Immature natural killer cell (primary cell): ENCODE data around the gene MAN2A2. TPM values are rescaled to one million over a fixed set of nuclear protein-coding genes. Genes with fewer than 3 reads are reported as not detected.

Source experiments
- DNase-seq, 3 donors: peaks; one replicate each; pipeline ENCODE4 v3.0.0; 2022; ENCODE audit warnings: mixed read lengths in 1 of 3
- H3K27ac Mint-ChIP-seq, 6 donors: one replicate each; pipeline ENCODE4 v1.8.0; 2020; ENCODE audit warnings: mixed read lengths in 6 of 6, mild to moderate bottlenecking in 5 of 6, inconsistent platforms in 4 of 6, moderate library complexity in 3 of 6
- H3K27me3 Mint-ChIP-seq, 3 donors: one replicate each; pipeline ENCODE4 v1.8.0; 2020 to 2021; ENCODE audit warnings: low read depth in 3 of 3, mild to moderate bottlenecking in 3 of 3, mixed read lengths in 3 of 3, moderate library complexity in 3 of 3, inconsistent platforms in 1 of 3
- H3K36me3 Mint-ChIP-seq, 3 donors: one replicate each; pipeline ENCODE4 v1.8.0; 2020; ENCODE audit warnings: mixed read lengths in 3 of 3, inconsistent platforms in 2 of 3, mild to moderate bottlenecking in 2 of 3
- H3K4me1 Mint-ChIP-seq, 2 donors: one replicate each; pipeline ENCODE4 v1.8.0; 2020; ENCODE audit warnings: inconsistent platforms in 2 of 2, mild to moderate bottlenecking in 2 of 2, mixed read lengths in 2 of 2, moderate library complexity in 1 of 2
- H3K4me3 Mint-ChIP-seq, 5 donors: one replicate each; pipeline ENCODE4 v1.8.0; 2020; ENCODE audit warnings: mild to moderate bottlenecking in 5 of 5, mixed read lengths in 5 of 5, inconsistent platforms in 3 of 5, moderate library complexity in 3 of 5
- H3K9me3 Mint-ChIP-seq, 6 donors: one replicate each; pipeline ENCODE4 v1.8.0; 2020; ENCODE audit warnings: mild to moderate bottlenecking in 6 of 6, mixed read lengths in 6 of 6, inconsistent platforms in 4 of 6, moderate library complexity in 3 of 6
- polyA plus RNA-seq, 3 donors: library from polyadenylated mRNA; unstranded; fragments of 300-500 nt; fragmentation: Illumina TruSeq; gene quantifications; one replicate each; pipeline ENCODE4 v1.2.3, GENCODE V29; 2021

Gene MAN2A2
- polyA plus RNA-seq, 3 donors from 2014 or later, result 4.1 to 7.4 (median 5.4) TPM

DNA sequence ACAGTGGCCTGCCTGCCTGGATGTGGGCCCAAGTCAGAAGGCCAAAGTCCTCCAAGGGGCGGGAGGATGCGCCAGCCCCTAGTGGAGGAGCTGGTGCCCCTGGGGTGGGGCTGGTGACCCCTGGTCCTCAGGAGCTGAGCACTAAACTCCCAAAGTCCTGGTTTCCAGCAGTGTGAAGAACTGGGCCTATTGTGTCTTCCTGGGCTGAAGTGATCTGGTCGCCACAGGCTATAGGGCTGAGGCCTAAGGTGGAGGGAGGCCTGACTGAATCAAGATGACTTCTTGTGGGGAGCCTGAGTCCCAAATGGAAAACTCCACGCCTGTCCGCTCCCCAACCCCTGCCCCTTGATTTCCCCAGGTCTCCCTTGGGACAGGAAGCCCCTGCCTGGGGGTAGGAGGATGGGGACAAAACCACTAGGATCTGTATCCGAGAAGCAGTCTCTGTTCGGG is 19.6 kb upstream of the MAN2A2 start:
- Mint-ChIP-seq H3K4me3 (peak overlapping the region; percentile 58 to 64 (median 59)), H3K36me3 (peaks cover 3 to 9% (median 8%) of the 10 kb centered on the region in 3 donors), H3K27ac (peak overlapping the region; percentile 66 to 84 (median 80)), H3K9me3 (no peaks in the 10 kb centered on the region), H3K27me3 (peaks cover 5 to 10% (median 6%) of the 10 kb centered on the region in 3 donors), H3K4me1 (peaks cover 34 to 41% of the 10 kb centered on the region in 2 donors)
- DNase-seq, result no peak

DNA sequence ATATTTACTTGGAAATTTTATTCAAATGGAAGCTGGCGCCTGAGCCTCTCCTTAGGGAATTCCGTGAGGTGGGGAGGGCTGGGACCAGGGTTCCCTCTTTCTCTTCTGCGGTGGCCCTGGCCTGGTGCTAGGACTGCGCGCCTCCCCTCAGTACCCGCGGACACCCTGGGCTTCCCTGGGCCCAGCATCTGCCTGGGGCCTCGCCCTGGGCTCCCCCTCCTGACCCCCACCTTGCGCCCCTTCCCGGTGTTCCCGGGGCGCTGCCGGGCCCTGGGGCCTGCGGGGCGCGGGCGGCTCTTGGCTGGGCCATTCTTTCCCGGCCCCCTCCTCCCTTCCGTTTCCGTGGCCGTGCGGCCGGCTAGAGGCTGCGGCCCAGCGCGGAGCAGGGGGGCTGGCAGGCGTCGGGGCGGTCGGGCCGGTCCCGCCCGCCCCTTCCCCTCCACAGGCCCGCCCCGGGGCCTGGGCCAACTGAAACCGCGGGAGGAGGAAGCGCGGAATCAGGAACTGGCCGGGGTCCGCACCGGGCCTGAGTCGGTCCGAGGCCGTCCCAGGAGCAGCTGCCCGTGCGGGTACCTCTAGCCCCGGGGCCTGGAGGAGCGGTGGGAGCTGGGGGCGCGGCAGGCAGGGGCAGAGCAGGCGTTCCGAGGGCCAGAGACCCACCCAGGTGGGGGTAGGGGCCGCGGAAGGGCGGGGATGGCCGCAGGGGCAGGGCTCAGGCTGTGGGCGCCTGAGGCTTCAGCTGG is 19.0 kb upstream of the MAN2A2 start, which contains the start of gene FES:
FES (plus strand) TSS at position 529 of the 743 bp plus-strand sequence. CDS start 542 bp downstream, outside the sequence.
- peak within 1 kb of the TSS; percentile 85 to 91 (median 85) for H3K4me3 Mint-ChIP-seq
- peaks cover 34 to 42% of the 10 kb centered on the region in 2 donors for H3K4me1 Mint-ChIP-seq
- H3K27ac Mint-ChIP-seq, result peak within 1 kb of the TSS; percentile 84 to 94 (median 90)
- peaks cover 5 to 10% (median 6%) of the 10 kb centered on the region in 3 donors for H3K27me3 Mint-ChIP-seq
- no peaks in the 10 kb centered on the region for H3K9me3 Mint-ChIP-seq
- peak in 2 of 3 donors; percentile 52 to 57 for DNase-seq
- peaks cover 3 to 9% (median 8%) of the 10 kb centered on the region in 3 donors for H3K36me3 Mint-ChIP-seq

DNA sequence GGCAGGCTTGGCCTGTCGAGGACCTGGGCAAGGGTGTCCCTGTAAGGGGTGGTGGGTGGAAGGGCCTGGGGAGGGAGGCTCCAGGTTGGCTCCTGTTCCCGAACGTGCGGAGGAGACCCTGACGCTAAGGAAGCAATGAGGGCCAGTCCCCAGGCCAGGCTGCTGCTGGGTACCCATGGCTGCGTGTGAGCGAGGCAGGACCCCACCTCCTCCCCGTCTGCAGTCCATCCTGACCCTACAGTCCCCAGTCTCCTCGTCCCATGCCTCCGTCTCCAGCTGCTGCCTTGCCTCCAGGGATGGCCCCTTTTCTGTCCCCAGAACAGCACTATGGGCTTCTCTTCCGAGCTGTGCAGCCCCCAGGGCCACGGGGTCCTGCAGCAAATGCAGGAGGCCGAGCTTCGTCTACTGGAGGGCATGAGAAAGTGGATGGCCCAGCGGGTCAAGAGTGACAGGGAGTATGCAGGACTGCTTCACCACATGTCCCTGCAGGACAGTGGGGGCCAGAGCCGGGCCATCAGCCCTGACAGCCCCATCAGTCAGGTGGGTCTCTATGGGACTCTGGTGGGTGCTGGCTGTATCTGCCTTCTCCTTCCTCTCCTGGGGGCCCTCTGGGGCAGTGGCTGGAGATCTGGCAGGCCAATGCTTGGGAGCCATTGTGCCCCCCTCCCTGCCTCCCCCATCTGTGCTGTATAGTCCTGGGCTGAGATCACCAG is 18.2 kb upstream of the MAN2A2 start:
- peaks cover 37 to 42% of the 10 kb centered on the region in 2 donors for H3K4me1 Mint-ChIP-seq
- peaks cover 5 to 10% (median 9%) of the 10 kb centered on the region in 3 donors for H3K27me3 Mint-ChIP-seq
- H3K36me3 Mint-ChIP-seq, result peaks cover 3 to 8% (median 6%) of the 10 kb centered on the region in 3 donors
- peak in 1 of 3 donors; percentile 20 for DNase-seq
- peak overlapping the region; percentile 85 to 91 (median 85) for H3K4me3 Mint-ChIP-seq
- no peaks in the 10 kb centered on the region for H3K9me3 Mint-ChIP-seq
- peak overlapping the region; percentile 84 to 94 (median 90) for H3K27ac Mint-ChIP-seq

DNA sequence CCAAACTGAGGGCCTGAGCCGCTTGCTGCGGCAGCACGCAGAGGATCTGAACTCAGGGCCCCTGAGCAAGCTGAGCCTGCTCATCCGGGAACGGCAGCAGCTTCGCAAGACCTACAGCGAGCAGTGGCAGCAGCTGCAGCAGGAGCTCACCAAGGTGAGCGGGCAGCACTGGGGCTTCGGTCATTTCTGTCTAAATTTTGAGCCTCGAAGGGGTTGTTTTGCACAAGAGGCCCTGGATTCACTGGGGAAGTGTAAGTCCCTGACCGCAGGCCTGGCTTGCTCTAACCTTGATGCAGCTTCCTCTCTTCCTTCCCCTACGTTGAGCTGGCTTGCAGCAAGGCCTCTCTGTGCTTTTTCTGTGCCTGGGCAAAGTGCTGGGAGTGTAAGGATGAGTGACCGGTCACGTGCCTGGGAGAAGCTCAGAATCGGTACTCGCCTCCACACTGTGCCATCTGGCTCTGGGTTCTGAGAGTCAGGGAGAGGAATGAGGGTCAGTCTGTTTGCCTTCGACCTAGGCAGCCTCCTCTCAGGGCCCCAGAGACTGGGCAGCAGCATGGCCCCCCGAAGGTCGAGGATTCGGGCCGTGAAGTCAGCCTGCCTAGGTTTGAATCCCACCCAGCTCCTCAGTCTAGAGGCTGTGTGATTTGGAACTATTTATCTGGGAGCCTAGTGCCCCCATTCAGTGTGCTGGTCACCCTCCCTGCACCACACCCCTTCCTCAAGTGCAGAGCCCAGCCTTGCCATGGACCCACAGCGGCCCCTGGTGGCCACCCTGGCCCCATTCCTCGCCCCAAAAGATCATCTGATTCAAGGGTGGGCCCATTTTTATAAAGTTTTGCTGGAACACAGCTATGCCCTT is 17.4 kb upstream of the MAN2A2 start:
- Mint-ChIP-seq H3K27me3 (peaks cover 5 to 10% (median 9%) of the 10 kb centered on the region in 3 donors), H3K9me3 (no peaks in the 10 kb centered on the region), H3K27ac (peak overlapping the region; percentile 84 to 94 (median 90)), H3K4me3 (peak overlapping the region; percentile 85 to 91 (median 85)), H3K4me1 (peaks cover 37 to 42% of the 10 kb centered on the region in 2 donors), H3K36me3 (peaks cover 3 to 8% (median 6%) of the 10 kb centered on the region in 3 donors)
- DNase-seq, result peak; percentile 78 to 79 (median 79)

DNA sequence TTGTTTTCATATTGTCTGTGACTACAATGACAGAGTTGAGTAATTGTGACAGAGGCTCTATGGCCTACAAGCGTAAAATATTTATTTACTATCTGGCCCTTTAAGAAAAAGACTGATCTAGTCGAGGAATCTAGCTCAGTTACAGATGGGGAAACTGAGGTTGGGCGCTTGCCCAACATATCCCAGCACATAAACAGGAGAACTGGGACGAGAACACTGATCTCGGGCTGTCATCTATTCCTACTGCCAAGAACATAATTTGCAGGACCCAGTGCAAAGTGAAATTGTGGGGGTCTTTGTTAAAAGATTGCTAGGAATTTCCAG is 16.8 kb upstream of the MAN2A2 start:
- H3K27me3 Mint-ChIP-seq, result peaks cover 5 to 10% (median 9%) of the 10 kb centered on the region in 3 donors
- H3K4me3 Mint-ChIP-seq, result peak overlapping the region; percentile 85 to 91 (median 85)
- peaks cover 3 to 8% (median 6%) of the 10 kb centered on the region in 3 donors for H3K36me3 Mint-ChIP-seq
- DNase-seq, result no peak
- H3K4me1 Mint-ChIP-seq, result peaks cover 37 to 42% of the 10 kb centered on the region in 2 donors
- peak overlapping the region; percentile 84 to 94 (median 88) for H3K27ac Mint-ChIP-seq
- no peaks in the 10 kb centered on the region for H3K9me3 Mint-ChIP-seq

DNA sequence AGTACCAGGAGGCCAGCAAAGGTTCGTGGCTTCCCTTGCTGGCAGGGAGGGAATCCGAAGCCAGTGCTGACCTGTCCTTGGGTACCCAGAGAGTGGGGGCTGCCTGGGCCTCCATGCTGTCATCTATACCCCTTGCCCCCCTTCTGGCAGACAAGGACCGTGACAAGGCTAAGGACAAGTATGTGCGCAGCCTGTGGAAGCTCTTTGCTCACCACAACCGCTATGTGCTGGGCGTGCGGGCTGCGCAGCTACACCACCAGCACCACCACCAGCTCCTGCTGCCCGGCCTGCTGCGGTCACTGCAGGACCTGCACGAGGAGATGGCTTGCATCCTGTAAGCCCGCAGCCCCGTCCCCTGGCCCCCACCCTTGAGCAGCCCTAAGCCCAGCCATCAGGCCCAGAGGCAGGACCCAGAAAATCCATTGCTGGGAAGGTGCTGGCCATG is 16.0 kb upstream of the MAN2A2 start:
- Mint-ChIP-seq H3K36me3 (peaks cover 3 to 8% (median 6%) of the 10 kb centered on the region in 3 donors), H3K4me1 (peaks cover 37 to 42% of the 10 kb centered on the region in 2 donors), H3K27ac (no peak overlapping the region), H3K9me3 (no peaks in the 10 kb centered on the region), H3K4me3 (no peak overlapping the region), H3K27me3 (peaks cover 5 to 10% (median 9%) of the 10 kb centered on the region in 3 donors)
- no peak for DNase-seq

DNA sequence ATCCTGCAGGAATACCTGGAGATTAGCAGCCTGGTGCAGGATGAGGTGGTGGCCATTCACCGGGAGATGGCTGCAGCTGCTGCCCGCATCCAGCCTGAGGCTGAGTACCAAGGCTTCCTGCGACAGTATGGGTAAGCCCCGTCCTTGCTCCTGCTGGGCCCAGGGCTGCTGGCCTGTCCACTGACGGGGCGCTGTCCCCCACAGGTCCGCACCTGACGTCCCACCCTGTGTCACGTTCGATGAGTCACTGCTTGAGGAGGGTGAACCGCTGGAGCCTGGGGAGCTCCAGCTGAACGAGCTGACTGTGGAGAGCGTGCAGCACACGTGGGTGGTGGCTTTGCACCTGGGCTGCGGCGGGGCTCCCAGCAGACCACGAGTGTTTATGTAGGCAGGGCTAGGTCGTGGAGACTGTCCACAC is 13.8 kb upstream of the MAN2A2 start:
- H3K9me3 Mint-ChIP-seq, result no peaks in the 10 kb centered on the region
- DNase-seq, result peak in 2 of 3 donors; percentile 52 to 59
- peak overlapping the region in 1 of 5 donors; percentile 43 for H3K4me3 Mint-ChIP-seq
- H3K27me3 Mint-ChIP-seq, result peaks cover 5 to 8% (median 6%) of the 10 kb centered on the region in 3 donors
- H3K27ac Mint-ChIP-seq, result no peak overlapping the region
- peaks cover 30 to 32% of the 10 kb centered on the region in 2 donors for H3K4me1 Mint-ChIP-seq
- H3K36me3 Mint-ChIP-seq, result peaks cover 3 to 8% (median 8%) of the 10 kb centered on the region in 3 donors

DNA sequence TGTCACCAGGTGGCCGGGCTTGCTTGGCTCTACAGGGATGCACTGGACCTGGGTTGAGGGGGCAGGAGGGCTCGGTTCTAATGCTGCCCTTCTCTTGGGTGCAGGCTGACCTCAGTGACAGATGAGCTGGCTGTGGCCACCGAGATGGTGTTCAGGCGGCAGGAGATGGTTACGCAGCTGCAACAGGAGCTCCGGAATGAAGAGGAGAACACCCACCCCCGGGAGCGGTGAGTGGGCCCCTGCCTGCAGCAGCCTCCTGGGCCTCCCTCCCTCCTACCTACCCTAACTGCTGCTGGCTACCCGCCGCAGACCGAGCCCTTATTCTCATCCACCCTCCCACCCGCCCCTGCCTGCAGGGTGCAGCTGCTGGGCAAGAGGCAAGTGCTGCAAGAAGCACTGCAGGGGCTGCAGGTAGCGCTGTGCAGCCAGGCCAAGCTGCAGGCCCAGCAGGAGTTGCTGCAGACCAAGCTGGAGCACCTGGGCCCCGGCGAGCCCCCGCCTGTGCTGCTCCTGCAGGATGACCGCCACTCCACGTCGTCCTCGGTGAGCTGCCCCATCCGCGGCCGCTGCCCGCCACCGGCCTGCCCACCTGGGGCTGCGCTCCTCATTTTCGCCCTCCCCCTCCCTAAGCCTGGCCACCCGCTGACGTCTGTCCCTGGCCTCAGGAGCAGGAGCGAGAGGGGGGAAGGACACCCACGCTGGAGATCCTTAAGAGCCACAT is 13.2 kb upstream of the MAN2A2 start:
- Mint-ChIP-seq H3K9me3 (no peaks in the 10 kb centered on the region), H3K4me1 (peaks cover 26 to 29% of the 10 kb centered on the region in 2 donors), H3K4me3 (peak overlapping the region in 1 of 5 donors; percentile 43), H3K27ac (no peak overlapping the region), H3K36me3 (peaks cover 3 to 8% (median 8%) of the 10 kb centered on the region in 3 donors), H3K27me3 (peaks cover 4 to 6% (median 5%) of the 10 kb centered on the region in 3 donors)
- no peak for DNase-seq

DNA sequence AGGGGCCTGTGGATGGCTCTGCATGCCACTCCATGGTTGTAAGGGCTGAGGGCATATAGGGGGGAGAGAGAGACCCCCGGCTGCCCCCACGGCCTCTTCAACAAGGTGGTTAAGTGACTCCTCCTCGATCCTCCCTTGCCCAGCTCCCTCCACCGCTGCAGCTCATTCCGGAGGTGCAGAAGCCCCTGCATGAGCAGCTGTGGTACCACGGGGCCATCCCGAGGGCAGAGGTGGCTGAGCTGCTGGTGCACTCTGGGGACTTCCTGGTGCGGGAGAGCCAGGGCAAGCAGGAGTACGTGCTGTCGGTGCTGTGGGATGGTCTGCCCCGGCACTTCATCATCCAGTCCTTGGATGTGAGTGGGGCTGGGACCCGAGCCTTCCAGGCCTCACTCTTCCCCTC is 12.3 kb upstream of the MAN2A2 start:
- no peak overlapping the region for H3K4me3 Mint-ChIP-seq
- H3K27me3 Mint-ChIP-seq, result peaks cover 0 to 4% (median 2%) of the 10 kb centered on the region in 3 donors
- H3K4me1 Mint-ChIP-seq, result peaks cover 17 to 20% of the 10 kb centered on the region in 2 donors
- DNase-seq, result no peak
- H3K36me3 Mint-ChIP-seq, result peaks cover 7 to 12% (median 12%) of the 10 kb centered on the region in 3 donors
- H3K9me3 Mint-ChIP-seq, result no peaks in the 10 kb centered on the region
- no peak overlapping the region for H3K27ac Mint-ChIP-seq

DNA sequence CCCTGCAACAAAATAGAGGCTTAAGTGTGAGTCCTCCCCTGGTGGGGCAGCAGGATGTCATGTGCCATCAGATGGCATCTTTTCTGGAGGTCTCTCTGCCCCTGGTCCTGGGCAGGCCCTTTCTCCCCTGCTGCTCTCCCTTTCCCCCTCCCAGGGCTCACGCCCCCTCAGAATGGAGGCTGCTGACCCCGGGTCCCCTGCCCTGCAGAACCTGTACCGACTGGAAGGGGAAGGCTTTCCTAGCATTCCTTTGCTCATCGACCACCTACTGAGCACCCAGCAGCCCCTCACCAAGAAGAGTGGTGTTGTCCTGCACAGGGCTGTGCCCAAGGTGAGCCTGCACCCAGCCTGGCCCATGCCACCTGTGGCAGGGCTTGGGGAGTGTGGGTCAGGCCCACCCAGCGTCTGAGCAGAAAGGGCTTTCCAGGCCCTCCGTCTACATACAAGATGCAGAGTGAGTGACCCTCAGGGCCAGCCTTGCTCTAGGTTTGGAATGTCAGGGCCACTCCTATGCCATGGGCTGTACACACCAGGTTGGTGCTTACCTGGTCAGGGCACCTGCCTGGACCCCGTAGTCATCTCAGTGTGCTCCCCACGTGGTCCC is 11.7 kb upstream of the MAN2A2 start:
- H3K4me3 Mint-ChIP-seq, result no peak overlapping the region
- no peak for DNase-seq
- peaks cover 11 to 14% of the 10 kb centered on the region in 2 donors for H3K4me1 Mint-ChIP-seq
- H3K27me3 Mint-ChIP-seq, result peaks cover 0 to 4% (median 2%) of the 10 kb centered on the region in 3 donors
- no peak overlapping the region for H3K27ac Mint-ChIP-seq
- H3K9me3 Mint-ChIP-seq, result no peaks in the 10 kb centered on the region
- H3K36me3 Mint-ChIP-seq, result peaks cover 7 to 15% (median 12%) of the 10 kb centered on the region in 3 donors

DNA sequence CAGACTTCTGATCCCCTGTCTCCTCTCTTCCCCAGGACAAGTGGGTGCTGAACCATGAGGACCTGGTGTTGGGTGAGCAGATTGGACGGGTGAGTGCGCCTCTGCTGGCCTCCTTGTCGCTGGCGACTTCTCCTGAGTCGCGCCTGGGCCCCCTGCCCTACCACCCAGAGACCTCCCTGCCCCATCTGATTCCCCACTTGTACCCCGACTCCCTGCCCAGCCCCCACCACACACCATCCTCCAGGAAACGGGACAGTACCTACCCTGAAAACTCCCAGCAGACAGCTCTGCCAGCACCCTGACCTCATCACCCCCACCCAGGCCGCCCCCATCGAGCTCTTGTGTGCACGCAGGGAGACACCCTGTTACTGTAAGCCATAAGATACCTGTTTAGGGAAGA is 11.1 kb upstream of the MAN2A2 start:
- Mint-ChIP-seq H3K27ac (no peak overlapping the region), H3K27me3 (peaks cover 1 to 4% (median 2%) of the 10 kb centered on the region in 3 donors), H3K4me3 (no peak overlapping the region), H3K4me1 (peaks cover 8 to 13% of the 10 kb centered on the region in 2 donors), H3K36me3 (peaks cover 7 to 17% (median 12%) of the 10 kb centered on the region in 3 donors), H3K9me3 (no peaks in the 10 kb centered on the region)
- no peak for DNase-seq

DNA sequence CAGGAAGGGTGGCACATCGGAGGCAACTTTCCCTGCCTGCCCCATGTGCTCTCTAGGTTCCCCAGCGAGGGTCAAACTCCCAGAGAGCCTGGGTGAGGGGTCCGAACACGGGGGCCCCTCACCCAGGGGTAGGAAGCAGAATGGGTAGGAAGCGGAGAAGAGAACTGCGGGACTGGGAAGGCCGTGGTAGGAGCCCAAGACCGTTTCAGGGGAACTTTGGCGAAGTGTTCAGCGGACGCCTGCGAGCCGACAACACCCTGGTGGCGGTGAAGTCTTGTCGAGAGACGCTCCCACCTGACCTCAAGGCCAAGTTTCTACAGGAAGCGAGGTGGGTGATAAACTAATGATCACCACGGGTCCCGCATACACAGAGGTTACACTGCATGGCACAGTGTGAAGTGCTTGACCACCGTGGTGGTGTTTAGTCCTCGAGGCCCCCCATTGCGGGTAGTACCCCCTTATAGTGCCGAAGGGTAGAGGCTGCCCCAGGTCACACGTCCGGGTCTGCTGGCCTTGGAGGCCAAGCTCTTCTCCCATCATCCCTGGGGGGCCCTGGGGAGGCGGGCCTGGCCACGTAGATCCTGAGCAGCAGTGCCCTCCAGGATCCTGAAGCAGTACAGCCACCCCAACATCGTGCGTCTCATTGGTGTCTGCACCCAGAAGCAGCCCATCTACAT is 10.5 kb upstream of the MAN2A2 start:
- DNase-seq, result no peak
- H3K36me3 Mint-ChIP-seq, result peaks cover 6 to 14% (median 9%) of the 10 kb centered on the region in 3 donors
- H3K4me1 Mint-ChIP-seq, result peaks cover 6 to 9% of the 10 kb centered on the region in 2 donors
- peaks cover 1 to 4% (median 2%) of the 10 kb centered on the region in 3 donors for H3K27me3 Mint-ChIP-seq
- no peaks in the 10 kb centered on the region for H3K9me3 Mint-ChIP-seq
- H3K4me3 Mint-ChIP-seq, result no peak overlapping the region
- no peak overlapping the region for H3K27ac Mint-ChIP-seq
